DMS114 treated with DMSO at 0.1 percent for 48 hours (cell line): Measurements from ENCODE around the gene EXOC6.

Experiments used
- DNase-seq: peaks from one replicate; lab custom pipeline; 2025; ENCODE audit not compliant: unreplicated experiment; lab: John Stamatoyannopoulos, UW

EXOC6 gene

GRCh38 chr10:93063144-93063976 lies 215.0 kb downstream of the EXOC6 start:
- DNase-seq = no peak

- DNase-seq = no peak
Measured at GRCh38 chr10:93063977-93064660, 215.8 kb downstream of the EXOC6 start.

GRCh38 chr10:93064874-93065660 lies 216.7 kb downstream of the EXOC6 start:
- DNase-seq = no peak

GRCh38 chr10:93065675-93066543 lies 217.6 kb downstream of the EXOC6 start:
- no peak for DNase-seq

GRCh38 chr10:93066544-93066913 lies 218.2 kb downstream of the EXOC6 start:
- no peak for DNase-seq

GRCh38 chr10:93067443-93068365 lies 219.4 kb downstream of the EXOC6 start:
- no peak for DNase-seq

GRCh38 chr10:93068411-93069244 lies 220.3 kb downstream of the EXOC6 start:
- peak; percentile 22 for DNase-seq

- DNase-seq = no peak
Measured at GRCh38 chr10:93069245-93069561, 220.9 kb downstream of the EXOC6 start.

GRCh38 chr10:93070378-93071176 lies 222.3 kb downstream of the EXOC6 start:
- DNase-seq = no peak

- DNase-seq = no peak
Measured at GRCh38 chr10:93071177-93071472, 222.8 kb downstream of the EXOC6 start.

GRCh38 chr10:93071674-93072224 lies 223.4 kb downstream of the EXOC6 start:
- DNase-seq = no peak

GRCh38 chr10:93072225-93072712 lies 223.9 kb downstream of the EXOC6 start:
- DNase-seq = no peak

GRCh38 chr10:93072713-93073538 lies 224.6 kb downstream of the EXOC6 start:
- DNase-seq = no peak

GRCh38 chr10:93073539-93074146 lies 225.3 kb downstream of the EXOC6 start, which contains the start of gene CYP26A1:
Gene CYP26A1 (plus strand): TSS chr10:93073893. CDS start chr10:93073935, 42 bp downstream.
- DNase-seq = no peak

GRCh38 chr10:93074147-93074596 lies 225.9 kb downstream of the EXOC6 start:
- DNase-seq = peak; percentile 18

- DNase-seq = no peak
Measured at GRCh38 chr10:93074597-93075368, 226.5 kb downstream of the EXOC6 start.
